HK-2 (cell line): ENCODE measurements around the gene PLEKHM2.
"Not testable (repeated sequence)": the region's sequence is repeated elsewhere in the genome, so short reads cannot be mapped to it uniquely, and the experiment has no call there.

Experiments
- DNase-seq: peaks from one replicate; pipeline ENCODE4 v3.0.0-alpha.2; 2018; ENCODE audit not compliant: unreplicated experiment

The PLEKHM2 gene

GRCh38 chr1:15676010-15676409 lies 8.1 kb upstream of the PLEKHM2 start:
- no peak for DNase-seq

- no peak for DNase-seq
Observed at GRCh38 chr1:15676688-15677661, 7.1 kb upstream of the PLEKHM2 start.

- DNase-seq = peak; percentile 69
Observed at GRCh38 chr1:15678578-15678977, 5.5 kb upstream of the PLEKHM2 start.

- DNase-seq = peak; percentile 80
Observed at GRCh38 chr1:15680131-15680530, 4.0 kb upstream of the PLEKHM2 start.

- DNase-seq = no peak
Observed at GRCh38 chr1:15680561-15681348, 3.4 kb upstream of the PLEKHM2 start.

- DNase-seq = no peak
Observed at GRCh38 chr1:15681349-15682292, 2.5 kb upstream of the PLEKHM2 start.

- no peak for DNase-seq
Observed at GRCh38 chr1:15682936-15683341, 1.2 kb upstream of the PLEKHM2 start.

GRCh38 chr1:15683345-15684039 lies 628 bp upstream of the PLEKHM2 start:
- no peak for DNase-seq

GRCh38 chr1:15684468-15685291 lies 560 bp downstream of the PLEKHM2 start:
- peak; percentile 34 for DNase-seq

- DNase-seq = no peak
Observed at GRCh38 chr1:15685820-15686219, 1.7 kb downstream of the PLEKHM2 start.

- DNase-seq = no peak
Observed at GRCh38 chr1:15687446-15687845, 3.3 kb downstream of the PLEKHM2 start.

GRCh38 chr1:15690317-15690716 lies 6.2 kb downstream of the PLEKHM2 start:
- no peak for DNase-seq

- no peak for DNase-seq
Observed at GRCh38 chr1:15691434-15692032, 7.4 kb downstream of the PLEKHM2 start.

- DNase-seq = no peak
Observed at GRCh38 chr1:15692121-15692682, 8.1 kb downstream of the PLEKHM2 start.

GRCh38 chr1:15693371-15693770 lies 9.3 kb downstream of the PLEKHM2 start:
- DNase-seq = no peak

- DNase-seq = no peak
Observed at GRCh38 chr1:15696956-15697521, 12.9 kb downstream of the PLEKHM2 start.

- DNase-seq = no peak
Observed at GRCh38 chr1:15698201-15698600, 14.1 kb downstream of the PLEKHM2 start.

GRCh38 chr1:15699321-15699720 lies 15.2 kb downstream of the PLEKHM2 start:
- not testable (repeated sequence) for DNase-seq

- no peak for DNase-seq
Observed at GRCh38 chr1:15700508-15700907, 16.4 kb downstream of the PLEKHM2 start.
